GM21619 (cell line): Measurements from ENCODE around the gene FAM117B.
"Not testable (repeated sequence)": the region's sequence is repeated elsewhere in the genome, so short reads cannot be mapped to it uniquely, and the experiment has no call there.

Experiments used
- ATAC-seq: cut with Tn5 transposase; IDR thresholded peaks from one replicate; pipeline ENCODE4 v1.9.1; 2021; ENCODE audit not compliant: unreplicated experiment

The FAM117B gene

DNA sequence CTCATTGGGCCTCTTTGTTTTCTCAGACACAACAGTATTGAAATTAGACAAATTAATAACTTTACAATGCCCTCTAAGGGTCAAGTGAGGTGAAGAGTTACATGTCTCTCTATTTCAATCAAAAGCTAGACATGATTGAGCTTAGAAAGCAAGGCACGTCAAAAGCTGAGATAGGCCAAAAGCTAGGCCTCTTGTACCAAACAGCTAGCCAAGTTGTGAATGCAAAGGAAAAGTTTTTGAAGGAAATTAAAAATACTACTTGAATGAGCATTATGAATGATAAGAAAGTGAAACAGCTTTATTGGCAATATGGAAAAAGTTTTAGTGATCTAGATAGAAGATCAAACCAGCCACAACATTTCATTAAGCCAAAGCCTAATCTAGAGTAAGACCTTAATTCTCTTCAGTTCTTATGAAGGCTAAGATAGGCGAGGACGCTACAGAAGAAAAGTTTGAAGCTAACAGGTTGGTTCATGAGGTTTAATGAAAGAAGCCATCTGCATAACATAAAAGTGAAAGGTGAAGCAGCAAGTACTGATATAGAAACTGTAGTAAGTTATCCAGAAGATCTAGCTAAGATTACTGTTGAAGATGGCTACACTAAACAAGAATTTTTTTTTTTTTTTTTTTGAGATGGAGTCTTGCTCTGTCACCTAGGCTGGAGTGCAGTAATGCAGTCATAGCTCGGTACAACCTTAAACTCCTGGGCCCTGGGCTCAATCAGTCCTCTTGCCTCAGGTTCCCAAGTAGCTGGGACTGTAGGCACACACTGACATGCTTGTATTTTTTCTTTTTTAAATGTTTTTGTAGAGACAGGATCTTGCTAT lies 65.5 kb downstream of the FAM117B start:
- no peak for ATAC-seq

GRCh38 chr2:202703091-202703490 lies 68.3 kb downstream of the FAM117B start:
- ATAC-seq = no peak

DNA sequence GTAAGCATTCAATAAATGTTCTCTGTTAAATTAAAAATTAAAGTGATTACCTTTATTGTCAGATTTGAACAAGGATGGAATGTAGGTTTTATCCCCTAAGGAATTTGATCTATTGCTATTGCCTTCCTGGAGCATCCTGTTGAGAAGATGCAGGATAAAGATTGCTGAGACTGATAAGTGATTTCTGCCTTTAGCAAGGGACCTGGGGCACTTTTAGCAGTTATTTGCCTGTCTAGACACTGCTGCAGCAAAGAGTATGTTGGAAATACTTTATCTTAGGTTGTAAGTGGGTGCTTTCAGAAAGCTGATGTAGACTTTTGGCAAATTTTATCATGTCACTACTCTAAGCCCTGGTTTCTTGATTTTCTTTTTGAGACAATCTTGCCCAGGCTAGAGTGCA lies 69.5 kb downstream of the FAM117B start:
- no peak for ATAC-seq

- no peak for ATAC-seq
These were observed 70.8 kb downstream of the FAM117B start for GRCh38 chr2:202705446-202706020.

- ATAC-seq = not testable (repeated sequence)
These were observed 80.5 kb downstream of the FAM117B start for GRCh38 chr2:202714971-202715935.

DNA sequence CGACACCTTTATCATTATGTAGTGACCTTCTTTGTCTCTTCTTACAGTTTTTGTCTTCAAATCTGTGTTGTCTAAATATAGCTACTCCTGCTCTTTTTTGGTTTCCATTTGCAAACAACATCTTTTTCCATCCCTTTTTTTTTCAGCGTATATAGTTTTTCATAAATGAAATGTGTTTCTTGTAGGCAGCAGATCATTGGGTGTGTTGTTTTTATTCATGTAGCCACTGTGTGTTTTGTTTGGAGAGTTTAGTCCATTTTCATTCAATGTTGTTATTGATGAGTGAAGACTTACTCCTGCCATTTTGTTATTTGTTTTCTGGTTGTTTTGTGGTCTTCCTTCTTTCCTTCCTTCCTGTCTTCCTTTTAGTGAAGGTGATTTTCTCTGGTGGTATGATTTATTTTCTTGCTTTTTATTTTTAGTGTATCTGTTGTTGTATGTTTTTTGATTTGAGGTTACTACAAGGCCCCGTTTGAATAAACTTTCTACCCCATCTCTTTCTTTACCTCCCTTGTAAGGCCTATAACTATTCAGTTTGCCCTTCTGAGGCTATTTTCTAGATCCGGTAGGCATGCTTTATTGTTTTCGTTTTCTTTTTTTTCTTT lies 81.4 kb downstream of the FAM117B start:
- ATAC-seq = no peak

DNA sequence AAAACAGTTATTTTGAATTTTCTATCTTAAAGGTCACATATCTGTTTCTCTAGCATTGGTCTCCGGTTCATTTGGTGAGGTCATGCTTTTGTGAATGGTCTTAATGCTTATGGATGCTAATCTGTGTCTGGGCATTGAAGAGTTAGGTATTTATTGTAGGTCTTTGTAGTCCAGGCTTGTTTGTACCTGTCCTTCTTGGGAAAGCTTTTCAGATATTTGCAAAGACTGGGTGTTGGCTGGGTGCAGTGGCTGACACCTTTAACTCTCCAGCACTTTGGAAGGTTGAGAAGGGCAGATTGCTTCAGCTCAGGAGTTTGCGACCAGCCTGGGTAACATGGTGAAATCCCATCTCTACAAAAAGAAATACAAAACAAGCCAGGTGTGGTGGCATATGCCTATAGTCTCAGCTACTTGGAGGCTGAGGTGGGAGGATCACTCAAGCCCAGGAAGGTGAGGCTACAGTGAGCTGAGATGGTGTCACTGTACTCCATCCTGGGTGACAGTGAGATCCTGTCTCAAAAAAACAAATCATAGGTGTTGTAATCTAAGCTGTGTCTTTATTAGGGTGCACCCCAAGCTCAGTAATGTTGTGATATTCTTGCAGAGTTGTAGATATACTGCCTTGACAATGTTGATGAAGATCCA lies 82.3 kb downstream of the FAM117B start:
- ATAC-seq = no peak

DNA sequence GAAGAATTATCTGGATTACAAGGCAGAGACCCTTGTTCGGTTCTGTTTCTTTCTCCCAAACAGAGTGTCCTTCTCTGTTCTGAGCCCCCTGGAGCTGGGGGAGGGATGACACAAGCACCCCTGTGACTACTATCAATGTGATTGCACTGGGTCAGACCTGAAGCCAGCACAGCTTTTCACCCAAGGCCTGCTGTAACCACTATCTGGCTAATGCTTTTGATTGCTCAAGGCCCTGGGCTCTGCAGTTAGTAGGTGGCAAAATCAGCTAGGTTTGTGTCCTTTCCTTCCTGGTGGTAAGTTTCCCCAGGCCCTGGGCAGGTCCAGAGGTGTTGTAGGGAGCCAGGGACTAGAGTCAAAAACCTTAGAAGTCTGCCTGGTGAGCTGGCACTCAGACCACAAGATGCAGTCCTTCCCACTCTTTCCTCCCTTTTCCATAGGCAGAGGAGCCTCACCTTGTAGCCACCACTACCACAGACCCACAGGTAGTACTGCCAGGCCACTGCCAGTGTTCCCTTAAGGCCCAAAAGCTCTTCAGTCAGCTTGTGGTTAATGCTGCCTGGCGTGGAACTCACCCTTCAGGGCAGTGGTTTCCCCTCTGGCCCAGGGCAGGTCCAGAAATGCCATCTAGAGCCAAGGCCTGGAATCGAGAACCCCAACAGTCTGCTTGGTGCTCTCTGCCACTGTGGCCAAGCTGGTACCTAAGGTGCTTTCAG lies 83.0 kb downstream of the FAM117B start:
- ATAC-seq = no peak

DNA sequence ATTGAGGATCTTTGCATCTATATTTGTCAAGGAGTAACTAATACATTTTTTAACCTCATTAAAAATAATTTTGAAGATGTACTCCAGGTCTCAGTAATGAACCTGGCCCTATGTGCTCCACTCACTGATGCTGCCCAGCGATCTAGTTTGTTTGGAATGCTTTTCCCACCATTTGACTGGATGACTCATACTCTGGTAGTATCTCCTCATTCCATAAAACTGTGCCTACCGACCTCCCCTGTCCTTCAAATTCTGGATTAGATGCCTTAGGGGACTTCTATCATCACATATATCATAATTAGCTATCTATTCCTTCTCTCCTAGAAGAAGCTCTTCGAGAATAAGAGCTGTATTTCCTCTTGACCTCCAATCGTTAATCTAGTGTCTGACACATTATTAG lies 83.8 kb downstream of the FAM117B start:
- ATAC-seq = no peak

GRCh38 chr2:202720226-202720625 lies 85.5 kb downstream of the FAM117B start:
- no peak for ATAC-seq

DNA sequence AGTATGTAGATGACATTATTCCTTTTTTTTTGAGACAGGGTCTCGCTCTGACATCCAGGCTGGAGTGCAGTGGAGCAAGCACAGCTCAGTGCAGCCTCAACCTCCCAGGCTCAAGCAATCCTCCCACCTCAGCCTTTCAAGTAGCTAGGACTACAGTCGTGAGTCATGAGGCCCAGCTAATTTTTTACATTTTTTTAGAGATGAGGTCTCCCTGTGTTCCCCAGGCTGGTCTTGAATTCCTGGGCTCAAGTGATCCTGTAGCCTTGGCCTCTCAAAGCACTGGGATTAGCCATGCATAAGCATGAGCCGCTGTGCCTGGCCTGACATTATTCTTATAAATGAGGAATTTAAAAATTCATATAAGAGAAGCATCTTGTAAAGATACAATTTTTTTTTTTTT lies 86.9 kb downstream of the FAM117B start:
- ATAC-seq = no peak

- ATAC-seq = no peak
These were observed 89.0 kb downstream of the FAM117B start for GRCh38 chr2:202723746-202724145.

DNA sequence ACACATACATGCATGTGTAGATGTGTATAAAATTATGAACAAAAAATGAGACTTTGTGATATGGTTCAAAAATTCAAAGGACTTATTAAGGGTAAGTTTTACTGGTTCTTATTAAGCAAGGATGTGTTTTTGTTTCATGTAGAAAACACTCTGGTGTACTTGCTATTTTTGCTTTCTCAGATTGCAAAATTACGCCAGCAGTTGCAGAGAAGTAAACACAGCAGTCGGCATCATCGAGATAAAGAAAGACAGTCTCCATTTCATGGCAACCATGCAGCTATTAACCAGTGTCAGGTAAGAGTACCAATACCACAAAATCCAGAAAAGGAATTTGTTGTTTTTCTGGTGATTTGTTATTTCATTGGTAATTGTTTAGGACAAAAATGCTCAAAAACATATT lies 91.3 kb downstream of the FAM117B start:
- no peak for ATAC-seq

- no peak for ATAC-seq
These were observed 102.1 kb downstream of the FAM117B start for GRCh38 chr2:202736826-202737225.

GRCh38 chr2:202743613-202744012 lies 108.8 kb downstream of the FAM117B start:
- no peak for ATAC-seq

DNA sequence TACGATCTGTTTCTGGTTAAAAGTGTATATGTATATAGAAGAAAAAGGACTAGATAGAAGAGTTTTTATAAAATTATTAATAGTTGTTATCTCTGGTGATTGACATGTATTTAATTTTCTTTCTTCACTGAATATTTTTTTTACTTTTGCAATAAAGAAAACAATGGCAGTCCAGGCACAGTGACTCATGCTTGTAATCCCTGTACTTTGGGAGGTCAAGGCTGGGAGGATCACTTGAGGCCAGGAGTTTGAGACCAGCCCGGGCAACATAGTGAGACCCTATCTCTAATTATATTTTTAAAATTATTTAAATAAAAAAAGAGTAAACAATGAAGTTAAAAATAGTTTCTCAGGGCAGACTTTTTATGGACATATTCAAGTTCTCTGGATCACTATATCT lies 114.7 kb downstream of the FAM117B start:
- ATAC-seq = no peak

DNA sequence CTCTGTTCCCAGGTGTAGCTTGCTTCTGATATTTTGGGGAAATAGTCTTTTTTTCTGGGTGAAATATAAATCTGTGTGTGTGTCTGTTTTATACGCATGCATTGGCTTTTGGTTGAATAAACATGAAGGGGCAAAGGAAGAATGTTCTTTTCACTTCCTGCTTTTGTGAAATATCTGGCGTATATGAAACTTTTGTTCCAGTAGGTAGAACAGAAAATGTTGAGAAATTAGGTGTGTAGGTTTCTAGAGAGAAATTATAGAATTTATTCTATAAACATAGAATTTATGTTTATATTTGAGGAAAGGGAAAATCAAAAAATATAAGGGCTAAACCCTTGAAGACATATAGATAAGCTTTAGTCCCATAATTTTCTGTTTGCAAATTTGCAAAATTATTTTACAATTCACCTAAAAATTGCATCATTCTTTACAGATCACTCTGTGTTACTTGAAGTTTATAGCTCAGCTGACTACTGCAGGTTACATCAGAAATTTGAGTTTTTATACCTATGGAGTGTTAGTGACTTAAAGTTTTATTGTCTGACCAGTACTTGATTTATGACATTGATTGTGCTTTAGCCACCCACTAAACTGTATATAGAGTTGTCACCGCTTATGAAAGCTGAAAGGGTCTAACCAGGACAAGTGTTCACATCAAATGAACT lies 116.1 kb downstream of the FAM117B start:
- ATAC-seq = no peak

DNA sequence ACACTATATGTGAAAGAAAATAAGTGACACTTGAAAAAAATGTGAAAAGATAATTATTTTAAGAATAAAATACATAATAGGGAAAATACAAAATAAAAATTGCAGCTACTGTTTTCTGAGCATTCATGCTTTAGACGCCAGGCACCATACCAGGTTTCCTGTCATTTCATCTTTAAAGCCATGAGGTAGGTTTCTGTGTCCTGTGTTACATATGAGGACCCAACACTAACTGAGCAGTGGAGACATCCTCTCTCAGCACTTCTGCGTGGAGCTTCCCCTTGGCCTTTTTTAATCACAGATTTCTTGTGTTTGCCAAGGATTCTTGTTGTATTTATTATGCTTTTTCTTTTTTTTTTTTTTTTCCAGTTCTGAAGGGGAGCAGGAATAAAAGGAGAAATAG lies 117.3 kb downstream of the FAM117B start:
- ATAC-seq = no peak

GRCh38 chr2:202754936-202755335 lies 120.2 kb downstream of the FAM117B start:
- no peak for ATAC-seq

- no peak for ATAC-seq
These were observed 121.8 kb downstream of the FAM117B start for GRCh38 chr2:202756598-202756997.
